ENCODE results near the gene GPR153.
A peak's percentile ranks its signal among the peaks of the same experiment; 100 is the strongest.

DNA sequence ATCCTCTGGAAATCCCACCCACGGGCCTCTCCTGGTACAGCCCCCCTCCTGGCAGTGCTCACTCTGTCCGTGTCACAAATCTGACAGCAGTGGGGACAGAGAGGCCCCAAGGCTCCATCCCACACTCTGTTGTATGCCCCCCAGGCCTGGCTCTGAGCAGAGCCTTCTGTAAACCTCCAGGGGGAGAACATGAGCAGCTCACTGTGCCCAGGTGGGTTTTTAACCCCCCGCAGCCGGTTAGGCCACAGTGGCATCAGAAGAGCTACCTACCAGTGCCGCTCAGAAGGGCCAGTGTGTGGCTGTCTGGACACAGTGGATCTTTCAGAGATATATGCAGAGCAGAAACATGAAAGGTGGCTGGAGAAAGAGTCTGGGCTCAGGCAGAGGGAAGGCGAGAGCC, 12.0 kb upstream of the GPR153 start:
- TF ChIP-seq, protein P1, sequence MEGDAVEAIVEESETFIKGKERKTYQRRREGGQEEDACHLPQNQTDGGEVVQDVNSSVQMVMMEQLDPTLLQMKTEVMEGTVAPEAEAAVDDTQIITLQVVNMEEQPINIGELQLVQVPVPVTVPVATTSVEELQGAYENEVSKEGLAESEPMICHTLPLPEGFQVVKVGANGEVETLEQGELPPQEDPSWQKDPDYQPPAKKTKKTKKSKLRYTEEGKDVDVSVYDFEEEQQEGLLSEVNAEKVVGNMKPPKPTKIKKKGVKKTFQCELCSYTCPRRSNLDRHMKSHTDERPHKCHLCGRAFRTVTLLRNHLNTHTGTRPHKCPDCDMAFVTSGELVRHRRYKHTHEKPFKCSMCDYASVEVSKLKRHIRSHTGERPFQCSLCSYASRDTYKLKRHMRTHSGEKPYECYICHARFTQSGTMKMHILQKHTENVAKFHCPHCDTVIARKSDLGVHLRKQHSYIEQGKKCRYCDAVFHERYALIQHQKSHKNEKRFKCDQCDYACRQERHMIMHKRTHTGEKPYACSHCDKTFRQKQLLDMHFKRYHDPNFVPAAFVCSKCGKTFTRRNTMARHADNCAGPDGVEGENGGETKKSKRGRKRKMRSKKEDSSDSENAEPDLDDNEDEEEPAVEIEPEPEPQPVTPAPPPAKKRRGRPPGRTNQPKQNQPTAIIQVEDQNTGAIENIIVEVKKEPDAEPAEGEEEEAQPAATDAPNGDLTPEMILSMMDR (IDR thresholded peaks at IDR 0.05; ENCODE audit: low read length) = peak; percentile 23
- TF ChIP-seq EZH2 (IDR thresholded peaks at IDR 0.05; ENCODE audit: borderline replicate concordance, low read length) = no peak
